Measurements from ENCODE around the gene SYNE2.

The SYNE2 gene

GRCh38 chr14:64196056-64196455 is 343.3 kb downstream of the SYNE2 start:
- Histone ChIP-seq H3K4me1 (peaks cover 47% of the 10 kb centered on the region), H3K79me2 (peaks cover 8% of the 10 kb centered on the region), H2AFZ (peak overlapping the region; percentile 86), H3K36me3 (ENCODE audit: control insufficient read depth, insufficient read depth, low read length) (no peaks in the 10 kb centered on the region), H3K4me2 (ENCODE audit: low read length) (peak overlapping the region; percentile 63), H3K27ac (peak overlapping the region; percentile 92), H3K27me3 (ENCODE audit: control insufficient read depth, insufficient read depth, low read length) (no peaks in the 10 kb centered on the region), H3K9ac (no peak overlapping the region), H3K4me3 (ENCODE audit: low read depth, low read length) (no peak overlapping the region), H3K9me3 (ENCODE audit: control insufficient read depth, low read length) (no peaks in the 10 kb centered on the region)
- TF ChIP-seq CTCF (IDR thresholded peaks at IDR 0.05), result no peak

- no peak for TF ChIP-seq CTCF (IDR thresholded peaks at IDR 0.05)
- Histone ChIP-seq H3K27me3 (ENCODE audit: control insufficient read depth, insufficient read depth, low read length) (no peaks in the 10 kb centered on the region), H2AFZ (peak overlapping the region; percentile 86), H3K4me3 (ENCODE audit: low read depth, low read length) (peak overlapping the region; percentile 56), H3K9me3 (ENCODE audit: control insufficient read depth, low read length) (no peaks in the 10 kb centered on the region), H3K9ac (peak overlapping the region; percentile 19), H3K27ac (peak overlapping the region; percentile 92), H3K4me2 (ENCODE audit: low read length) (peak overlapping the region; percentile 63), H3K79me2 (peaks cover 8% of the 10 kb centered on the region), H3K4me1 (peaks cover 47% of the 10 kb centered on the region), H3K36me3 (ENCODE audit: control insufficient read depth, insufficient read depth, low read length) (no peaks in the 10 kb centered on the region)
Observed at GRCh38 chr14:64196814-64197411, 344.1 kb downstream of the SYNE2 start.

GRCh38 chr14:64197996-64198395 is 345.2 kb downstream of the SYNE2 start:
- H3K4me1 ChIP-seq, result peaks cover 47% of the 10 kb centered on the region
- H2AFZ ChIP-seq, result peak overlapping the region; percentile 2
- no peak overlapping the region for H3K4me3 ChIP-seq (ENCODE audit: low read depth, low read length)
- no peak for TF ChIP-seq CTCF (IDR thresholded peaks at IDR 0.05)
- H3K36me3 ChIP-seq (ENCODE audit: control insufficient read depth, insufficient read depth, low read length), result no peaks in the 10 kb centered on the region
- H3K9me3 ChIP-seq (ENCODE audit: control insufficient read depth, low read length), result no peaks in the 10 kb centered on the region
- no peak overlapping the region for H3K9ac ChIP-seq
- peak overlapping the region; percentile 92 for H3K27ac ChIP-seq
- H3K27me3 ChIP-seq (ENCODE audit: control insufficient read depth, insufficient read depth, low read length), result no peaks in the 10 kb centered on the region
- no peak overlapping the region for H3K4me2 ChIP-seq (ENCODE audit: low read length)
- H3K79me2 ChIP-seq, result peaks cover 8% of the 10 kb centered on the region

GRCh38 chr14:64198486-64198885 is 345.7 kb downstream of the SYNE2 start:
- no peaks in the 10 kb centered on the region for H3K27me3 ChIP-seq (ENCODE audit: control insufficient read depth, insufficient read depth, low read length)
- H3K36me3 ChIP-seq (ENCODE audit: control insufficient read depth, insufficient read depth, low read length), result no peaks in the 10 kb centered on the region
- no peak for TF ChIP-seq CTCF (IDR thresholded peaks at IDR 0.05)
- no peaks in the 10 kb centered on the region for H3K9me3 ChIP-seq (ENCODE audit: control insufficient read depth, low read length)
- peaks cover 8% of the 10 kb centered on the region for H3K79me2 ChIP-seq
- peaks cover 49% of the 10 kb centered on the region for H3K4me1 ChIP-seq
- peak overlapping the region; percentile 92 for H3K27ac ChIP-seq
- no peak overlapping the region for H3K4me3 ChIP-seq (ENCODE audit: low read depth, low read length)
- peak overlapping the region; percentile 2 for H2AFZ ChIP-seq
- no peak overlapping the region for H3K4me2 ChIP-seq (ENCODE audit: low read length)
- H3K9ac ChIP-seq, result no peak overlapping the region

GRCh38 chr14:64200170-64200569 is 347.4 kb downstream of the SYNE2 start:
- no peak overlapping the region for H3K4me2 ChIP-seq (ENCODE audit: low read length)
- H3K9ac ChIP-seq, result no peak overlapping the region
- H3K27ac ChIP-seq, result peak overlapping the region; percentile 45
- H3K4me1 ChIP-seq, result peaks cover 40% of the 10 kb centered on the region
- H3K79me2 ChIP-seq, result peaks cover 8% of the 10 kb centered on the region
- H3K9me3 ChIP-seq (ENCODE audit: control insufficient read depth, low read length), result no peaks in the 10 kb centered on the region
- no peaks in the 10 kb centered on the region for H3K27me3 ChIP-seq (ENCODE audit: control insufficient read depth, insufficient read depth, low read length)
- no peaks in the 10 kb centered on the region for H3K36me3 ChIP-seq (ENCODE audit: control insufficient read depth, insufficient read depth, low read length)
- H2AFZ ChIP-seq, result peak overlapping the region; percentile 52
- no peak for TF ChIP-seq CTCF (IDR thresholded peaks at IDR 0.05)
- no peak overlapping the region for H3K4me3 ChIP-seq (ENCODE audit: low read depth, low read length)
